Measurements from ENCODE around the gene KRTAP5-8.
"Not testable (repeated sequence)": the region's sequence is repeated elsewhere in the genome, so short reads cannot be mapped to it uniquely, and the experiment has no call there.

Gene KRTAP5-8

GRCh38 chr11:71571101-71571850 lies 33.5 kb downstream of the KRTAP5-8 start:
- in situ Hi-C loops (cut with HindIII; ENCODE audit: low sequenced_read_pairs) = not testable (repeated sequence)

DNA sequence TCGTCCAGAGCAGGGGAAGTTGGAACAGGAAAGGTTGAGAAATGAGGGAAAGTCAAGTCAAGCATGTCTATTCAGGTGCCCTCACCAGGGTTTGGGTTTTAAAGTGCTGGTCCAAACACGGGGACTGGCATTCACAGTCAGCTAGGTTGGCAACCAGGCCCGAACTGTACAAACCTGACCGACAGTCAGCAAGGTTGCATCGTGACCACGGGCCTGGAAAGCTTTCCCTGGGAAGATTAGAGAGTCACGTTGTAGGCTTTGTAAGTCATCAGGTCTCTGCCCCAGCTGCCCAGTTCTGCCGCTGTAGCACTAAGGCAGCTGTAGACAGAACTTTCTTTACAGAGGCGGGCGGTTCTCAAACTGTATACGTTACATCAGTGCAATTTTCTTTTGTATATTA lies 35.0 kb downstream of the KRTAP5-8 start:
- in situ Hi-C loops (cut with HindIII; ENCODE audit: low sequenced_read_pairs) = no loop called here

GRCh38 chr11:71574418-71574817 lies 36.6 kb downstream of the KRTAP5-8 start:
- in situ Hi-C loops (cut with HindIII; ENCODE audit: low sequenced_read_pairs) = no loop called here

DNA sequence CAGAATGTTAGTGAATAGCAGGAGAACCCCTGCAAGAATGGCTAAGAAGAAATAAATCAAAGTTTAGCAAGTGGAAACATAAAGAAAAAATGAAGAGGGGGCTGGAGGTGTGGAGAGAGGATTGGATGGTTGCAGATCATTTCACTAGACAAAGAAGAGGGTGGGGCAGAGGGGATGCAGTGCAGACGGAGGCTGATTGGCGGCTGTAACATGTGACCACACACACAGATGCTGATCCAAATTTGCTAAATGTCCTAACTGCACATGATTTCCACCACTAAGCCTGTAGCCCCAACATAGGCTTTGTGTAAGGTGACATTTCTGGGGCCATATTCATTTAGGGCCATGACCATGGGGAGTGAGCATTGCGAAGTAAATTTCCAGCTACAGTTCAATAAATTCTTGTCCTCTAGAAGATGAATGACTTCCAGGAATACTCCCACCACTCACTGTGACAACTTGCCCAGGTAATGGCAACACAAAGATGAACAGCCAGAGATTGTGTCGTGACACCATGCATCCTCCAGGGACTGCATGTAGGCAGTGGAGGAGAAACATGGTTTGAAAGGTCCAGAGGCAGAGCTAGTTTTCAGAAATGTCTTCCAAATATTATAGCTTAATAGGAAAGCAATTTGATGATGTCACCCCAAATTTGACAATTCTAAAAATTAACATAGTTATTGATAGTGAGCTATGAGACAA lies 38.0 kb downstream of the KRTAP5-8 start:
- in situ Hi-C loops (cut with HindIII; ENCODE audit: low sequenced_read_pairs) = no loop called here

DNA sequence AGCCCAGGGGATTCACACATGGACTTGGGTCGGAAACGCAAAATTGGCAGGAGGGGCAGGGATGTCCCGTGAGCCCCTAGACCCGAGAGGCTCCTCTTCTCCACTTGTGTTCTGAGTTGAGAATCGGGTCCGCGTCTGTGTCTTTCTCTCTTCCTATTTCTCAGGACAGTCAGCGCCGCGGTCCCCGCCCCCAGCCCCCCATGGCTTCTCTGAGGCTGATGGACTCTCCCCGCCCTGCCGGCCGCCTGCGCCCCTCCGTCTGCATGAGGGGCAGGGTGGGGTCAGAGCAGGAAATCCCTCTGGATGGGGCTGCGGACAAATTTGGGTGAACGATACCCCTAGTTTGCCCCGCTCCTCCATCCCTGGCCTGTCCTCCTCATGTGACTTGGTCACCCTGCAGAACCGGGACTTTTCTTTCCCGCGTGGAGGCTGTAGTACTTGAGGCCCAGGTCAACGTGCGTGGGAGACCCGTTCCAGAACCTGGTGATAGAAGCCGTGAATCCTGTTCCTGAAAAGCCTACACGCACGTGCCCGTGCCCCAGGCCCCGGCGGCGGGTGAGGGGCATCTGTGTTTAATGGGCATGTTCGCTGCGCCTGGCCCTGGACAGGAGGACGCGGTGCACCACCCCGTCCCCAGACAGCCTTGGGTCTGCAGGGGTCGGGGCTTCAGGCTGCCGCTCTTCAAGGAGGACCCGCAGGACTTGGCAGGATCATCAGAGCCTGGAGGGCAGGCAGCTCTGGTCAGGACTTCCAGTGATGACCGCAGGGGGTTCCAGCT lies 39.1 kb downstream of the KRTAP5-8 start:
- in situ Hi-C loops (cut with HindIII; ENCODE audit: low sequenced_read_pairs) = not testable (repeated sequence)

DNA sequence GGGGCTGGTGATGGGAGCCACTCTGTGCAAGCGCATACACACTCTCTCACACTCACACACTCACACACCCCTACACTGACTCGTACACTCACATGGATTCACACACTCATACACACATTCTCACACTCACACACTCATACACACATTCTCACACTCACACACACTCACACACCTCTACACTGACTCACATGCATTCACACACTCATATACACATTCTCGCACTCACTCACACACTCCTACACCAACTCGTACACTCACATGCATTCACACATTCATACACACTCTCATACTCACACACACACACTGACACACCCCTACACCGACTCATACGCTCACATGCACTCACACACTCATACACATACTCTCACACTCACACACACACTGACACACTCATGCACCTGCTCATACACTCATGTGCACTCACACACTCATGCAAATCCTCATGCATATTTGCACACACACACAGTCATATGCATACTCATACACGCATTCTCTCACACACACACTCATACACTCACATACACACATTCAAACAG lies 39.7 kb downstream of the KRTAP5-8 start:
- in situ Hi-C loops (cut with HindIII; ENCODE audit: low sequenced_read_pairs) = no loop called here

- in situ Hi-C loops (cut with HindIII; ENCODE audit: low sequenced_read_pairs) = not testable (repeated sequence)
Observed at GRCh38 chr11:71579513-71579912, 41.7 kb downstream of the KRTAP5-8 start.

DNA sequence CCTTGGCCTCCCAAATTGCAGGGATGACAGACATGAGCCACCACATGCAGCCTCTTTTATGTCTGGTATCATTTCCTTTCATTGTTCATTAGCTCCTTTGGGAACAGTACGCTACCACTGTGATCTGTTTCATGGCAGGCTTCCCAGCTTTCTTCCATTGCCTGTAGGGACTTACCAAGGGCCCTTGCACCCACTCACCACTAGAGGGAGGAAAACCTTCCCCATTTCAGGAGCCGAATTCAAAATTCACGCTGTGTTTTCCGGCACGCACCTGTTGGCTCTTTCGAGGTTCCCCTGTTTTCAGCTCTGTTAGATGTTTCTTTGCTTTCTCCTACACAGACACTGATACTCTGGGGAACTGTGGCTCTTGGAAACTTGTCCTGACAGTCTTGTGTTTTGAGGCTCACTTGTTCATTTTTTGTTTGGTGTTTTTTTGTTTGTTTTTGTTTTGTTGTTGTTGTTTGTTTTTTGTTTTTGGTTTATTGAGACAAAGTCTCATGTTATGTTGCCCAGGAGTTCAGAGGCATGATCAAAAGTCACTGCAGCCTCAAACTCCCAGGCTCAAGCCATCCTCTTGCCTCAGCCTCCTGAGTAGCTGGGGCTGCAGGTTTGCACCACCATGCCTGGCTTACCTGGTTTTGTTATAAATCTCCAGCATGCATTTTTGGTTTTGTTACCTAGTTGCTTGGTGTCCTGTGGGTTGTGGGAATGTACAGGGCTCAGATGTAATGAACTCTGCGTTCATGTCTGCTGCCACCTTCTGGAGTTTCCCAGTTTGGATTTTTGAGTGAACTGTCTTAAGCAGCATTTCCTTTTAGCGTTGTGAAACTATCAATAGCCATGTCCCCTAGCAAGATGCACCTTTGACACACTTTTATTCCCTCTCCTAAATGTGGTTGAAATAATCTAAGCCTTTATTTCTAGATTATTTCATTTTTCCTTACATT lies 42.5 kb downstream of the KRTAP5-8 start:
- in situ Hi-C loops (cut with HindIII; ENCODE audit: low sequenced_read_pairs) = no loop called here

DNA sequence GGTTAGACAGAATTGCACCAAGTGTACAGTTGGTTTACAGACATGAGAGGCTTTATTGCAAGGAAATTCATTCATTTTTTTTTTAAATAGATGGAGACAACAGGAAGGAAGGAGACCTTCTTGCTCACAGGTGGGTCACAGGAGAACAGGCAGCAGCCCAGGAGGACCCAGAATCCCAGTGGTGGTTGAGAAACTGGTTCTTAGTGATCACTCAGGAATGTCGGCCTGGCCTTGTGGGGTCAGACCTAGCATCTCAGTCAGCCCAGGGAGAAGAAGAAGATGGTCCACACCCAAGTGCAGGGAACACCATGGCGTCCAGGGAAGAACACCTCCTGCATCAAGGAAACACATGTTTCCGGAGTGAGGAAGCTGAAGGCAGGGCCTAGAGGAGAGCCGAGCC lies 44.0 kb downstream of the KRTAP5-8 start:
- in situ Hi-C loops (cut with HindIII; ENCODE audit: low sequenced_read_pairs) = no loop called here

GRCh38 chr11:71582309-71582895 lies 44.6 kb downstream of the KRTAP5-8 start, which contains the start of gene KRTAP5-11:
KRTAP5-11 (minus strand) TSS chr11:71582875; CDS start chr11:71582837, 38 bp downstream.
- in situ Hi-C loops (cut with HindIII; ENCODE audit: low sequenced_read_pairs) = no loop called here

DNA sequence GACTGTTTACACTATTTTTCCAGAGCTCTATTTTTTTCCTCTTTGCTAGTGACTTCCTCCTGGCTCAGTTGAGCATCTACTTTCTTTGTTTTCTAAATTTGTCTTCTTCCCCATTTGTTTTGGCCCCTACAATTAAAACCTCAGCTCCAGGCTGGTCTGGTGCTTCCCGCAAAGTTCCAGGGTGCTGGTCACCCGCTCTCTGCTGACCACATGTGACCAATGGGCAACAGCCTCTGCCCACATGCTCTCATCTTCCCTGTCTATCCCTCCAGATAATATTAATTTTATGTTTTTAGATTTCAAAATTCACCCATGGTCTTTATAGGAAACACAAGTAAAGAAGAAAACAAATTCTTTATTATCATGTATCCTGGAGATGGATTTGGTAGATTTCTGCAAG lies 45.1 kb downstream of the KRTAP5-8 start:
- in situ Hi-C loops (cut with HindIII; ENCODE audit: low sequenced_read_pairs) = not testable (repeated sequence)

DNA sequence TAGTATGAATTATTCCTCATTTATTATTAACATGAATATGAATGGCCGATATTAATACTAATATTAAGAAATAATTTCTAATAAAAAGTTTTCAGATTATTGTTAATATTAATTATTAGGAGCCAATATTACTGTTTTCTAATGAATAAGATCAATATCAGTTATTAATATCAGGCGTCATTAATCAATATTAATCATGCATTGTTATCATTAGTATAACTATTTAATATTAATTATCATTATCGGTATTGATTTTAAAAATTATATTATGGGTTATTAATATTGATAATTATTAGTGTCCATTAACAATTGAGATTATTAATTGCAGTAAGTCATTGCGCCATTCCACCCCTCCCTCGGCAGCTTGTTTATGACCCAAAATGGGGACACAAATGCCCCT lies 47.8 kb downstream of the KRTAP5-8 start:
- in situ Hi-C loops (cut with HindIII; ENCODE audit: low sequenced_read_pairs) = not testable (repeated sequence)

DNA sequence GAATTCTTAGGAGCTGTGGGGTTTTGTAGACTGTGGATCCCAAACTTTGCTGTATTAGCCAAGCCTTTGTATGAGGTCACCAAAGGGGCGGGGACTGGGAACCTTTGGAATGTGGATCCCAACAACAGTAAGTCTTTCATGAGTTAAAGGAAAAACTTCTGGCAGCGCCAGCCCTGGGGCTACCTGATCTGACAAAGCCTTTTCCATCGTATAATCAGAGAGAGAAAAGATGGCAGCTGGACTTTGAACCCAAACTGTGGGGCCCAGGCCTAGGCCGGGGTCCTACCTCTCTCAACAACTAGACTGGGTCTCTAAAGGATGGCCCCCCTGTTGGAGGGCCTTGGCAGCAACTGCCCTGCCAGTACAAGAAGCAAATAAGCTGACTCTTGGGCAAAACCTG lies 50.5 kb downstream of the KRTAP5-8 start:
- in situ Hi-C loops (cut with HindIII; ENCODE audit: low sequenced_read_pairs) = not testable (repeated sequence)
